ENCODE results near the gene ZC3H4.

- TF ChIP-seq CTCF (IDR thresholded peaks at IDR 0.05) (no peak), EP300 (IDR thresholded peaks at IDR 0.05) (no peak), POLR2A (IDR thresholded peaks at IDR 0.05) (no peak)
Observed at GRCh38 chr19:47022140-47022536, 91.4 kb downstream of the ZC3H4 start.

Measured in tibial nerve (tissue), 4 donors.